HepG2 (cell line): ENCODE measurements around the gene FAM110C. TPM values are rescaled to one million over a fixed set of nuclear protein-coding genes. Genes with fewer than 3 reads are reported as not detected.

Experiments used
- ATAC-seq: fragments of 200-7000 bp; cut with Tn5 transposase; 3 replicates; pipeline ENCODE4 v1.9.1; 2020; ENCODE audit warnings: mild to moderate bottlenecking, moderate library complexity
- BruUV-seq: library from RNA; stranded (reverse); fragments of 400-500 nt; replicated peaks from 2 replicates; lab custom pipeline; 2021; lab: Mats Ljungman, UMichigan
- CTCF ChIA-PET: fragments of 300-600 bp; formaldehyde crosslinking; extraction: SDS; loops from one replicate; lab custom pipeline; 2021; ENCODE audit warnings: low total read pairs, inconsistent platforms, low intra/inter-chr PET ratio; lab: Yijun Ruan, JAX
- POLR2A ChIA-PET: fragments of 350-600 bp; sonication (Branson Sonifier 250); formaldehyde crosslinking; loops from one replicate; lab custom pipeline; 2020; ENCODE audit warnings: antibody characterized with exemption, inconsistent platforms; lab: Yijun Ruan, JAX
- DNase-seq: peaks from one replicate; pipeline ENCODE4 v3.0.0-alpha.2; 2015; ENCODE audit warnings: low spot score
- FAIRE-seq: peaks from 3 replicates; lab custom pipeline; 2011; peaks lifted over from hg19 to GRCh38; lab: Jason Lieb, UNC
- H2AFZ ChIP-seq: one replicate; pipeline ENCODE4 v1.6.1; 2011; ENCODE audit warnings: low read length, inconsistent platforms
- H3K27ac ChIP-seq: fragments of 300-600 bp; 3 replicates; pipeline ENCODE4 v1.8.0; 2011; ENCODE audit warnings: mixed run types, mild to moderate bottlenecking, mixed read lengths, low read length, inconsistent platforms; ENCODE audit not compliant: insufficient read depth; ENCODE audit errors: extremely low read length
- H3K27me3 ChIP-seq, 2 experiments: fragments of 200-600 bp in 1 of 2; 2 replicates in 1 of 2; 3 replicates in 1 of 2; pipeline versions ENCODE4 v1.6.0 to v1.8.0; 2011; ENCODE audit warnings: low read length in 2 of 2, mild to moderate bottlenecking in 2 of 2, moderate library complexity in 2 of 2, inconsistent platforms in 1 of 2; ENCODE audit not compliant: insufficient read depth in 2 of 2, control insufficient read depth in 1 of 2
- H3K36me3 ChIP-seq, 2 experiments: fragments of 200-600 bp in 1 of 2; replicated peaks in 1 of 2; 2 replicates in 1 of 2; 3 replicates in 1 of 2; pipeline versions ENCODE4 v1.5.1 to v1.8.0; 2011; ENCODE audit warnings: low read length in 2 of 2, inconsistent platforms in 1 of 2; ENCODE audit not compliant: insufficient read depth in 2 of 2, control insufficient read depth in 1 of 2
- H3K4me1 ChIP-seq: 2 replicates; pipeline ENCODE4 v1.5.1; 2012; ENCODE audit warnings: low read length, inconsistent platforms; ENCODE audit not compliant: insufficient read depth
- H3K4me2 ChIP-seq: 2 replicates; pipeline ENCODE4 v1.6.0; 2011; ENCODE audit warnings: low read depth, low read length, inconsistent platforms
- H3K4me3 ChIP-seq, 3 experiments: fragments of 200-600 bp in 1 of 3; sonication (generic), shearing (Covaris generic) in 1 of 3; replicated peaks in 1 of 3; 2 replicates each; pipeline ENCODE4 v1.5.1; 2011 to 2016; ENCODE audit warnings: low read length in 3 of 3, inconsistent platforms in 2 of 3, low read depth in 2 of 3, mild to moderate bottlenecking in 2 of 3, control low read depth in 1 of 3, mixed read lengths in 1 of 3; ENCODE audit not compliant: insufficient read depth in 1 of 3
- H3K79me2 ChIP-seq: one replicate; pipeline ENCODE4 v1.6.1; 2011; ENCODE audit warnings: low read length, inconsistent platforms; ENCODE audit not compliant: insufficient read depth
- H3K9ac ChIP-seq: 2 replicates; pipeline ENCODE4 v1.6.0; 2011; ENCODE audit warnings: mild to moderate bottlenecking, low read depth, low read length, inconsistent platforms; ENCODE audit not compliant: insufficient read depth
- H3K9me3 ChIP-seq: 2 replicates; pipeline ENCODE4 v1.5.1; 2012; ENCODE audit warnings: mild to moderate bottlenecking, low read length
- H4K20me1 ChIP-seq: 2 replicates; pipeline ENCODE4 v1.6.0; 2011; ENCODE audit warnings: inconsistent platforms, mild to moderate bottlenecking, low read length, moderate library complexity; ENCODE audit not compliant: insufficient read depth
- ATRX ChIP-seq: sonication (generic); formaldehyde crosslinking; IDR thresholded peaks from 2 replicates; pipeline ENCODE4 v1.4.0; 2020; ENCODE audit warnings: missing genetic modification reagents, borderline replicate concordance
- HIVEP1 ChIP-seq: sonication (generic); formaldehyde crosslinking; IDR thresholded peaks from 2 replicates; pipeline ENCODE4 v1.4.0; 2020; ENCODE audit warnings: mild to moderate bottlenecking, missing genetic modification reagents
- MTERF4 ChIP-seq: sonication (generic); formaldehyde crosslinking; IDR thresholded peaks from 2 replicates; pipeline ENCODE4 v1.8.0; 2023; ENCODE audit warnings: mild to moderate bottlenecking, missing genetic modification reagents
- NFKB2 ChIP-seq: sonication (generic); formaldehyde crosslinking; IDR thresholded peaks from 2 replicates; pipeline ENCODE4 v1.4.0; 2020; ENCODE audit warnings: missing genetic modification reagents, borderline replicate concordance
- RBAK ChIP-seq: sonication (generic); formaldehyde crosslinking; IDR thresholded peaks from 2 replicates; pipeline ENCODE4 v1.5.1; 2020; ENCODE audit warnings: mild to moderate bottlenecking, missing genetic modification reagents
- STAT6 ChIP-seq: sonication (generic); formaldehyde crosslinking; IDR thresholded peaks from 2 replicates; pipeline ENCODE4 v1.4.0; 2020; ENCODE audit warnings: missing genetic modification reagents, mild to moderate bottlenecking, borderline replicate concordance
- TSC22D2 ChIP-seq: sonication (generic); formaldehyde crosslinking; IDR thresholded peaks from 2 replicates; pipeline ENCODE4 v1.5.1; 2020; ENCODE audit warnings: missing genetic modification reagents, mild to moderate bottlenecking, borderline replicate concordance
- ZNF160 ChIP-seq: sonication (generic); formaldehyde crosslinking; IDR thresholded peaks from 2 replicates; pipeline ENCODE4 v1.8.0; 2022; ENCODE audit warnings: mild to moderate bottlenecking, inconsistent platforms, missing genetic modification reagents
- ZNF207 ChIP-seq: fragments of 450-650 bp; IDR thresholded peaks from 2 replicates; pipeline ENCODE4 v1.6.1; 2016; ENCODE audit warnings: antibody characterized with exemption, borderline replicate concordance
- ZNF33B ChIP-seq: sonication (generic); formaldehyde crosslinking; IDR thresholded peaks from 2 replicates; pipeline ENCODE4 v1.5.1; 2020; ENCODE audit warnings: mild to moderate bottlenecking, missing genetic modification reagents
- ZNF451 ChIP-seq: sonication (generic); formaldehyde crosslinking; IDR thresholded peaks from 2 replicates; pipeline ENCODE4 v1.5.0; 2020; ENCODE audit warnings: mild to moderate bottlenecking, missing genetic modification reagents
- ZNF674 ChIP-seq: sonication (generic); formaldehyde crosslinking; IDR thresholded peaks from 2 replicates; pipeline ENCODE4 v1.5.0; 2020; ENCODE audit warnings: low read depth, mild to moderate bottlenecking, missing genetic modification reagents
- ZSCAN9 ChIP-seq: IDR thresholded peaks from 2 replicates; pipeline ENCODE4 v1.6.1; 2016; ENCODE audit warnings: borderline replicate concordance
- WGBS: methylation state at CpG from one replicate; pipeline ENCODE4 v1.1.6; 2017; ENCODE audit warnings: low lambda C conversion rate; 5-methylcytosine and 5-hydroxymethylcytosine counted together
- in situ Hi-C: cut with HindIII; loops from 2 replicates; pipeline ENCODE4 v1.10.0; 2017; ENCODE audit warnings: low pct_unique_long_range_greater_than_20kb; ENCODE audit not compliant: extremely low pct_ligation_motif_present
- intact Hi-C: fragments of 100-400 bp; cut with micrococcal nuclease; formaldehyde crosslinking; loops from one replicate; pipeline ENCODE4 v1.10.0; 2022; ENCODE audit not compliant: unreplicated experiment
- polyA plus RNA-seq, 8 experiments: library from polyadenylated mRNA; depleted of rRNA in 3 of 8; stranded (reverse) in 7 of 8; unstranded in 1 of 8; fragments of >200 nt; fragmentation: Illumina TruSeq in 4 of 8; extraction: Trizol in 4 of 8; gene quantifications; 2 replicates each; pipeline versions ENCODE4 v1.2.1 to v1.2.3, GENCODE V29; 2011 to 2016; ENCODE audit warnings: low read depth in 4 of 8, missing spikeins in 1 of 8, mixed read lengths in 1 of 8; ENCODE audit not compliant: insufficient read depth in 1 of 8
- total RNA-seq, 5 experiments: library from RNA; depleted of rRNA; stranded (reverse); fragments of >200 nt; fragmentation: Illumina TruSeq; extraction: Trizol; gene quantifications; 2 replicates each; pipeline ENCODE4 v1.2.3, GENCODE V29; 2016; ENCODE audit warnings: low read depth in 1 of 5

The FAM110C gene
- total and polyA plus RNA-seq, 2 of the 13 experiments (the other 11 are each of a cell fraction or from before 2014, with no cell fraction given) = 1.2 to 3.5 TPM

- Histone ChIP-seq H4K20me1 (no peaks in the 10 kb centered on the region), H2AFZ (no peak overlapping the region), H3K9ac (no peak overlapping the region), H3K27me3 (peaks cover 0 to 33% of the 10 kb centered on the region in 2 experiments; a peak in 3 of 5 replicates), H3K4me3 (no peak overlapping the region), H3K9me3 (no peaks in the 10 kb centered on the region), H3K4me1 (peaks cover 12% of the 10 kb centered on the region), H3K79me2 (no peaks in the 10 kb centered on the region), H3K4me2 (no peak overlapping the region), H3K27ac (no peak overlapping the region), H3K36me3 (no peaks in the 10 kb centered on the region)
- in situ Hi-C loops (no loop called here), intact Hi-C loops (no loop called here)
- CTCF ChIA-PET = no interaction called here
- 70% methylated on average over 5 of the region's 5 CpGs for WGBS
- TF ChIP-seq ZNF451 = no peak
- TF ChIP-seq ZSCAN9 = no peak
- TF ChIP-seq ZNF160 (CRISPR knock-in tag) = no peak
- TF ChIP-seq ZNF674 (CRISPR knock-in tag) = no peak
- no peak for TF ChIP-seq ATRX (CRISPR knock-in tag)
- no peak for TF ChIP-seq HIVEP1 (CRISPR knock-in tag)
- no peak for TF ChIP-seq MTERF4
- no peak for TF ChIP-seq ZNF33B
- TF ChIP-seq TSC22D2 (CRISPR knock-in tag) = no peak
- no peak for TF ChIP-seq RBAK (CRISPR knock-in tag)
- no peak for TF ChIP-seq ZNF207
- no peak for TF ChIP-seq NFKB2 (CRISPR knock-in tag)
- TF ChIP-seq STAT6 (CRISPR knock-in tag) = no peak
- FAIRE-seq = no peak
- POLR2A ChIA-PET = no interaction called here
- no peak for DNase-seq
- no TSS peak for BruUV-seq
- no peak for ATAC-seq
Observed at GRCh38 chr2:42788-43187, 3.5 kb downstream of the FAM110C start.
